MM.1S (cell line): ENCODE results near the gene TBCA.

Experiments
- DNase-seq: peaks from one replicate; pipeline ENCODE4 v3.0.0-alpha.2; 2015
- H2AFZ ChIP-seq: fragments of 300-600 bp; sonication (generic); 2 replicates; pipeline ENCODE4 v1.6.0; 2016; ENCODE audit warnings: antibody characterized with exemption, low read length
- H3F3A ChIP-seq: fragments of 300-600 bp; sonication (generic); 2 replicates; pipeline ENCODE4 v1.6.1; 2016; ENCODE audit warnings: mild to moderate bottlenecking, antibody characterized with exemption, low read length, moderate library complexity, mixed read lengths; ENCODE audit not compliant: insufficient read depth
- H3K27ac ChIP-seq: fragments of 300-600 bp; sonication (generic); 2 replicates; pipeline ENCODE4 v1.5.1; 2016; ENCODE audit warnings: mild to moderate bottlenecking, low read length
- H3K27me3 ChIP-seq: fragments of 300-600 bp; sonication (generic); replicated peaks from 2 replicates; pipeline ENCODE4 v1.6.0; 2016; ENCODE audit warnings: low read length; ENCODE audit not compliant: insufficient read depth
- H3K36me3 ChIP-seq: fragments of 300-600 bp; sonication (generic); replicated peaks from 2 replicates; pipeline ENCODE4 v1.6.1; 2016; ENCODE audit warnings: mild to moderate bottlenecking, low read length, mixed read lengths; ENCODE audit not compliant: insufficient read depth
- H3K4me1 ChIP-seq: fragments of 300-600 bp; sonication (generic); 2 replicates; pipeline ENCODE4 v1.6.1; 2016; ENCODE audit warnings: low read length, mixed read lengths
- H3K4me2 ChIP-seq: fragments of 300-600 bp; sonication (generic); 2 replicates; pipeline ENCODE4 v1.6.0; 2016; ENCODE audit warnings: low read depth, low read length
- H3K4me3 ChIP-seq: fragments of 300-600 bp; sonication (generic); 2 replicates; pipeline ENCODE4 v1.5.1; 2016; ENCODE audit warnings: low read length, mixed read lengths
- H3K79me2 ChIP-seq: fragments of 300-600 bp; sonication (generic); 2 replicates; pipeline ENCODE4 v1.6.1; 2016; ENCODE audit warnings: mixed run types, low read length, mixed read lengths
- H3K9ac ChIP-seq: fragments of 300-600 bp; sonication (generic); 2 replicates; pipeline ENCODE4 v1.6.1; 2016; ENCODE audit warnings: low read length, mixed read lengths
- H3K9me2 ChIP-seq: fragments of 300-600 bp; sonication (generic); replicated peaks from 2 replicates; pipeline ENCODE4 v1.6.1; 2016; ENCODE audit warnings: mild to moderate bottlenecking, low read length, mixed read lengths; ENCODE audit not compliant: insufficient read depth
- H3K9me3 ChIP-seq: fragments of 300-600 bp; sonication (generic); replicated peaks from 2 replicates; pipeline ENCODE4 v1.6.1; 2016; ENCODE audit warnings: mild to moderate bottlenecking, low read length, mixed read lengths; ENCODE audit not compliant: insufficient read depth
- H4K20me1 ChIP-seq: fragments of 300-600 bp; sonication (generic); 2 replicates; pipeline ENCODE4 v1.6.1; 2016; ENCODE audit warnings: mild to moderate bottlenecking, low read length, moderate library complexity, mixed read lengths; ENCODE audit not compliant: insufficient read depth
- EZH2 ChIP-seq: fragments of 300-600 bp; sonication (generic); optimal IDR thresholded peaks from 2 replicates; pipeline ENCODE3; 2017; ENCODE audit warnings: low read depth, mild to moderate bottlenecking, antibody characterized with exemption, low read length, mixed read lengths
- EZH2phosphoT487 ChIP-seq: fragments of 300-600 bp; sonication (generic); IDR thresholded peaks from 2 replicates; pipeline ENCODE4 v1.6.1; 2018; ENCODE audit warnings: antibody characterized with exemption, low read length
- TF ChIP-seq, protein P1 (sequence below): fragments of 300-600 bp; sonication (generic); IDR thresholded peaks from 2 replicates; pipeline ENCODE4 v1.5.1; 2016; ENCODE audit warnings: antibody characterized with exemption, low read length, mixed read lengths

The TBCA gene

DNA sequence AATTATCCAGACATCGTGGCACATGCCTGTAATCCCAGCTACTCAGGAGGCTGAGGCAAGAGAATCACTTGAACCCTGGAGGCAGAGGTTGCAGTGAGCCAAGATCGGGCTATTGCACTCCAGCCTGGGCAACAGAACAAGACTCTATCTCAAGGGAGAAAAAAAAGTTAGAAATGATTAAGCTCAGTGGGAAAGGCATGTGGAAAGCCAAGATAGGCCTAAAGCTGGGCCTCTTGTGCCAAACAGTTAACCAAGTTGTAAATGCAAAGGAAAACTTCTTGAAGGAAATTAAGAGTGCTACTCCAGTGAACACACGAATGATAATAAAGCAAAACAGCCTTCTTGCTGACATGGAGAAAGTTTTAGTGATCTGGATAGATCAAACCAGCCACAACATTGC lies 43.0 kb downstream of the TBCA start:
- no peaks in the 10 kb centered on the region for H4K20me1 ChIP-seq
- no peak for DNase-seq
- H3K36me3 ChIP-seq, result no peaks in the 10 kb centered on the region
- peaks cover 85% of the 10 kb centered on the region for H3K79me2 ChIP-seq
- no peak overlapping the region for H3K4me3 ChIP-seq
- H2AFZ ChIP-seq, result no peak overlapping the region
- no peaks in the 10 kb centered on the region for H3K9me3 ChIP-seq
- no peaks in the 10 kb centered on the region for H3K4me1 ChIP-seq
- no peak overlapping the region for H3K27ac ChIP-seq
- TF ChIP-seq EZH2 (no peak), EZH2phosphoT487 (no peak)
- TF ChIP-seq, protein P1, sequence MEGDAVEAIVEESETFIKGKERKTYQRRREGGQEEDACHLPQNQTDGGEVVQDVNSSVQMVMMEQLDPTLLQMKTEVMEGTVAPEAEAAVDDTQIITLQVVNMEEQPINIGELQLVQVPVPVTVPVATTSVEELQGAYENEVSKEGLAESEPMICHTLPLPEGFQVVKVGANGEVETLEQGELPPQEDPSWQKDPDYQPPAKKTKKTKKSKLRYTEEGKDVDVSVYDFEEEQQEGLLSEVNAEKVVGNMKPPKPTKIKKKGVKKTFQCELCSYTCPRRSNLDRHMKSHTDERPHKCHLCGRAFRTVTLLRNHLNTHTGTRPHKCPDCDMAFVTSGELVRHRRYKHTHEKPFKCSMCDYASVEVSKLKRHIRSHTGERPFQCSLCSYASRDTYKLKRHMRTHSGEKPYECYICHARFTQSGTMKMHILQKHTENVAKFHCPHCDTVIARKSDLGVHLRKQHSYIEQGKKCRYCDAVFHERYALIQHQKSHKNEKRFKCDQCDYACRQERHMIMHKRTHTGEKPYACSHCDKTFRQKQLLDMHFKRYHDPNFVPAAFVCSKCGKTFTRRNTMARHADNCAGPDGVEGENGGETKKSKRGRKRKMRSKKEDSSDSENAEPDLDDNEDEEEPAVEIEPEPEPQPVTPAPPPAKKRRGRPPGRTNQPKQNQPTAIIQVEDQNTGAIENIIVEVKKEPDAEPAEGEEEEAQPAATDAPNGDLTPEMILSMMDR, result no peak
- H3F3A ChIP-seq, result no peaks in the 10 kb centered on the region
- no peaks in the 10 kb centered on the region for H3K27me3 ChIP-seq
- no peaks in the 10 kb centered on the region for H3K9me2 ChIP-seq
- no peak overlapping the region for H3K9ac ChIP-seq
- no peak overlapping the region for H3K4me2 ChIP-seq

DNA sequence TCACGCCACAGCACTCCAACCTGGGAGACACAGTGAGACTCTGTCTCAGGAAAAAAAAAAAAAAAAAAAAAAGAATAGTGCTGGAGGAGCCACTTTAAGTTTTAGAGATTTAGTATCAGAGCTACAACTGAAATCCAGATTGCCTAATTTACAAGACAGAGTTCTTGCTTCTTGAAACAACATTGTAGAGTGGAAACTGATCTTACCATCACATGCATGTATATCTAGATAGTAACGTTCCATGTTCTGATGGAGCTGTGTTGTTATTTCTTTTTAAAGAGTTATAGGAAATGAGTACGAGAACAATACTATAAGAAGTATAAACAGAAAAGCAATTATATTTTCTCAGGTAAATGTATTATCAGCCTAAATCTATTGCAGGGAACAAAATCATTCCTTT lies 48.9 kb downstream of the TBCA start:
- no peaks in the 10 kb centered on the region for H3K4me1 ChIP-seq
- TF ChIP-seq EZH2phosphoT487 (no peak), EZH2 (no peak)
- TF ChIP-seq, protein P1, result no peak
- no peaks in the 10 kb centered on the region; the same call in 1 of the 2 replicates for H3K36me3 ChIP-seq
- peaks cover 83% of the 10 kb centered on the region for H3K79me2 ChIP-seq
- no peaks in the 10 kb centered on the region; the same call in 1 of the 2 replicates for H4K20me1 ChIP-seq
- H3K9me2 ChIP-seq, result no peaks in the 10 kb centered on the region
- H3K9ac ChIP-seq, result no peak overlapping the region
- no peak overlapping the region for H2AFZ ChIP-seq
- H3F3A ChIP-seq, result no peaks in the 10 kb centered on the region
- H3K4me3 ChIP-seq, result no peak overlapping the region
- H3K4me2 ChIP-seq, result no peak overlapping the region
- no peaks in the 10 kb centered on the region for H3K9me3 ChIP-seq
- no peak for DNase-seq
- no peak overlapping the region for H3K27ac ChIP-seq
- no peaks in the 10 kb centered on the region for H3K27me3 ChIP-seq

DNA sequence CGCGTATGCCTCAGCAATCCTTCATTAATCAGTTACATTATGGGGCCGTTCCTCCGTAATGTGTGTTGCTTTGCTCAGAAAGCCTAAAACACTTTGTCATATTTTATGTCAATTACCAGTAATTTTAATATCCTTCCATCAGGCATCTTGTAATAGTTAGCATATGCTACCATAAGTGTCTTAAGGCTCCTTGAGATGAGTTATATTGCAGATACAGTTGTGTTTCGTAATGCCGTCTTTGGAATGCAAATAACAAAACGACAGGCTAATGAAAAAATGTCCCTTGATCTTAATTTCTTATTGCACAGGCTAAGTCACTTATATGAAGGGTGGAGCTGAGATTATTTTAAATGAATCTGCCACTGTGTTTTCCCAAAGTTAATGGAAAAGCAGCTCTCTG lies 50.5 kb downstream of the TBCA start:
- no peaks in the 10 kb centered on the region for H3K27me3 ChIP-seq
- H3K4me2 ChIP-seq, result no peak overlapping the region
- H3K36me3 ChIP-seq, result no peaks in the 10 kb centered on the region; the same call in 1 of the 2 replicates
- H4K20me1 ChIP-seq, result no peaks in the 10 kb centered on the region; the same call in 1 of the 2 replicates
- H3F3A ChIP-seq, result no peaks in the 10 kb centered on the region
- no peaks in the 10 kb centered on the region for H3K9me3 ChIP-seq
- no peak for TF ChIP-seq EZH2
- TF ChIP-seq, protein P1, result no peak
- TF ChIP-seq EZH2phosphoT487, result no peak
- H3K9me2 ChIP-seq, result no peaks in the 10 kb centered on the region
- no peaks in the 10 kb centered on the region for H3K4me1 ChIP-seq
- peaks cover 81% of the 10 kb centered on the region for H3K79me2 ChIP-seq
- H3K9ac ChIP-seq, result no peak overlapping the region
- H3K27ac ChIP-seq, result no peak overlapping the region
- H2AFZ ChIP-seq, result no peak overlapping the region
- no peak overlapping the region for H3K4me3 ChIP-seq
- no peak for DNase-seq
